ENCODE measurements around the gene SLC22A12. TPM values are rescaled to one million over a fixed set of nuclear protein-coding genes. Genes with fewer than 3 reads are reported as not detected.

The SLC22A12 gene
- total and polyA plus RNA-seq, 12 donors = not detected

GRCh38 chr11:64629103-64629502, 38.1 kb downstream of the SLC22A12 start:
- no peaks in the 10 kb centered on the region for H3K9me3 ChIP-seq
- TF ChIP-seq CTCF (IDR thresholded peaks at IDR 0.05) = no peak
- H3K27me3 ChIP-seq = peaks cover 0 to 41% (median 20%) of the 10 kb centered on the region in 7 donors
- WGBS, 2 donors = 78 to 79% methylated on average over 6 of the region's 6 CpGs
- DNase-seq (no peak), ATAC-seq (no peak)
- intact Hi-C loops (cut with DNase I) = no loop called here
- H3K4me1 ChIP-seq = peaks cover 0 to 16% (median 0%) of the 10 kb centered on the region in 9 donors
- no peaks in the 10 kb centered on the region for H3K36me3 ChIP-seq
- no peak overlapping the region for H3K4me3 ChIP-seq
- no peak overlapping the region for H3K27ac ChIP-seq

- DNase-seq = peak in 1 of 2 donors; percentile 34
- H3K4me3 ChIP-seq = no peak overlapping the region
- H3K27me3 ChIP-seq = peaks cover 0 to 40% (median 20%) of the 10 kb centered on the region in 7 donors
- no peak overlapping the region for H3K27ac ChIP-seq
- H3K4me1 ChIP-seq = peaks cover 0 to 9% (median 0%) of the 10 kb centered on the region in 9 donors
- intact Hi-C loops (cut with DNase I) = loop anchor here in 1 of 10 donors (10.0 kb wide), 1 partner anchor 65 kb away; no protein-coding TSS in a partner anchor
- TF ChIP-seq CTCF (IDR thresholded peaks at IDR 0.05) = no peak
- no peaks in the 10 kb centered on the region for H3K9me3 ChIP-seq
- no peaks in the 10 kb centered on the region for H3K36me3 ChIP-seq
- ATAC-seq = peak in 1 of 8 donors; percentile 58
- 34 to 38% methylated on average over 56 of the region's 56 CpGs for WGBS, 2 donors
Observed at GRCh38 chr11:64629796-64630562, 39.0 kb downstream of the SLC22A12 start.

GRCh38 chr11:64631675-64632074, 40.7 kb downstream of the SLC22A12 start:
- Histone ChIP-seq H3K27me3 (peaks cover 0 to 46% (median 22%) of the 10 kb centered on the region in 7 donors), H3K27ac (no peak overlapping the region), H3K4me3 (no peak overlapping the region), H3K4me1 (no peaks in the 10 kb centered on the region), H3K9me3 (no peaks in the 10 kb centered on the region), H3K36me3 (no peaks in the 10 kb centered on the region)
- intact Hi-C loops (cut with DNase I) = loop anchor here in 1 of 10 donors (10.0 kb wide), 1 partner anchor 67 kb away; no protein-coding TSS in a partner anchor
- ATAC-seq (no peak), DNase-seq (no peak)
- TF ChIP-seq CTCF (IDR thresholded peaks at IDR 0.05) = no peak
- 91 to 93% methylated on average over 4 of the region's 4 CpGs for WGBS, 2 donors

- intact Hi-C loops (cut with DNase I) = loop anchor here in 1 of 10 donors (10.0 kb wide), 1 partner anchor 67 kb away; no protein-coding TSS in a partner anchor
- Histone ChIP-seq H3K27me3 (peaks cover 0 to 52% (median 26%) of the 10 kb centered on the region in 7 donors), H3K9me3 (no peaks in the 10 kb centered on the region), H3K36me3 (no peaks in the 10 kb centered on the region), H3K4me3 (no peak overlapping the region), H3K4me1 (no peaks in the 10 kb centered on the region), H3K27ac (no peak overlapping the region)
- DNase-seq (no peak), ATAC-seq (no peak)
- 64 to 77% methylated on average over 6 of the region's 6 CpGs for WGBS, 2 donors
- no peak for TF ChIP-seq CTCF (IDR thresholded peaks at IDR 0.05)
Observed at GRCh38 chr11:64632237-64632636, 41.2 kb downstream of the SLC22A12 start.

Measured in heart right ventricle (tissue), 16 donors.